Caco-2 (cell line): Measurements from ENCODE around the gene CBX7. TPM values are rescaled to one million over a fixed set of nuclear protein-coding genes. Genes with fewer than 3 reads are reported as not detected.

Source experiments
- BruUV-seq: library from RNA; stranded (reverse); fragments of 400-500 nt; replicated peaks from 2 replicates; lab custom pipeline; 2021; lab: Mats Ljungman, UMichigan
- CTCF ChIA-PET: fragments of 300-600 bp; sonication (Branson Sonifier 250); formaldehyde crosslinking; loops from one replicate; lab custom pipeline; 2022; ENCODE audit warnings: antibody characterized with exemption; lab: Charles Lee
- POLR2A ChIA-PET: fragments of 300-600 bp; sonication (Branson Sonifier 250); formaldehyde crosslinking; loops from one replicate; lab custom pipeline; 2022; ENCODE audit warnings: antibody characterized with exemption; lab: Charles Lee
- DNase-seq, 2 experiments: peaks; one replicate each; pipeline versions ENCODE4 v3.0.0 to v3.0.0-alpha.2; 2020 to 2022
- H3K27me3 ChIP-seq: replicated peaks from 2 replicates; pipeline ENCODE4 v1.6.0; 2011; ENCODE audit warnings: low read length; ENCODE audit not compliant: control insufficient read depth, insufficient read depth
- H3K36me3 ChIP-seq: 2 replicates; pipeline ENCODE4 v1.5.1; 2011; ENCODE audit warnings: low read length; ENCODE audit not compliant: control insufficient read depth, insufficient read depth
- H3K4me1 ChIP-seq: fragments of 250-450 bp; sonication (Bioruptor Pico); 2 replicates; pipeline ENCODE4 v1.5.1; 2020; ENCODE audit warnings: mild to moderate bottlenecking
- H3K4me3 ChIP-seq: 2 replicates; pipeline ENCODE4 v1.5.1; 2011; ENCODE audit warnings: low read depth, mild to moderate bottlenecking, control low read depth, low read length
- H3K9me3 ChIP-seq: fragments of 250-450 bp; sonication (Bioruptor Pico); 2 replicates; pipeline ENCODE4 v1.5.1; 2020; ENCODE audit warnings: mild to moderate bottlenecking, moderate library complexity
- H3K27ac Mint-ChIP-seq: one replicate; pipeline ENCODE4 v1.8.0; 2022; ENCODE audit warnings: mixed read lengths; ENCODE audit not compliant: unreplicated experiment
- H3K27me3 Mint-ChIP-seq: one replicate; pipeline ENCODE4 v1.8.0; 2022; ENCODE audit warnings: mixed read lengths; ENCODE audit not compliant: insufficient read depth, unreplicated experiment
- H3K36me3 Mint-ChIP-seq: one replicate; pipeline ENCODE4 v1.8.0; 2022; ENCODE audit warnings: mild to moderate bottlenecking, mixed read lengths; ENCODE audit not compliant: insufficient read depth, unreplicated experiment
- H3K4me1 Mint-ChIP-seq: one replicate; pipeline ENCODE4 v1.8.0; 2022; ENCODE audit warnings: low read depth, mixed read lengths; ENCODE audit not compliant: unreplicated experiment
- H3K4me3 Mint-ChIP-seq: one replicate; pipeline ENCODE4 v1.8.0; 2022; ENCODE audit warnings: mild to moderate bottlenecking, moderate library complexity, mixed read lengths; ENCODE audit not compliant: unreplicated experiment
- H3K9me3 Mint-ChIP-seq: one replicate; pipeline ENCODE4 v1.8.0; 2022; ENCODE audit warnings: mixed read lengths; ENCODE audit not compliant: unreplicated experiment
- CTCF ChIP-seq, 2 experiments: fragments of 200-600 bp in 1 of 2; IDR thresholded peaks; 1 replicate in 1 of 2; 2 replicates in 1 of 2; pipeline versions ENCODE4 v1.5.1 to v1.8.0; 2011 to 2022; ENCODE audit warnings: antibody characterized with exemption in 1 of 2, control low read depth in 1 of 2, inconsistent platforms in 1 of 2, low read depth in 1 of 2, low read length in 1 of 2, mild to moderate bottlenecking in 1 of 2, moderate library complexity in 1 of 2; ENCODE audit not compliant: insufficient read depth in 1 of 2, severe bottlenecking in 1 of 2, unreplicated experiment in 1 of 2
- intact Hi-C: fragments of 100-400 bp; cut with micrococcal nuclease; formaldehyde crosslinking; loops from one replicate; pipeline ENCODE4 v1.10.0; 2022; ENCODE audit not compliant: unreplicated experiment
- total RNA-seq: library from RNA; stranded (reverse); gene quantifications from 2 replicates; pipeline ENCODE4 v1.2.3, GENCODE V29; 2022

CBX7 gene
- total RNA-seq, 1 experiment from 2014 or later: 4.4 TPM

- Mint-ChIP-seq H3K36me3 (no peaks in the 10 kb centered on the region), H3K27ac (no peak overlapping the region), H3K4me3 (no peak overlapping the region), H3K9me3 (peaks cover 2% of the 10 kb centered on the region), H3K27me3 (no peaks in the 10 kb centered on the region), H3K4me1 (no peaks in the 10 kb centered on the region)
- BruUV-seq: no TSS peak
- H3K9me3 ChIP-seq: no peaks in the 10 kb centered on the region; the same call in 1 of the 2 replicates
- intact Hi-C loops: no loop called here
- H3K4me1 ChIP-seq: no peaks in the 10 kb centered on the region
- no peaks in the 10 kb centered on the region for H3K36me3 ChIP-seq
- CTCF ChIA-PET: no interaction called here
- POLR2A ChIA-PET: no interaction called here
- no peak for DNase-seq
- no peaks in the 10 kb centered on the region for H3K27me3 ChIP-seq
- no peak for TF ChIP-seq CTCF (IDR thresholded peaks at IDR 0.05; ENCODE audit: insufficient read depth in 1 of 2, low read depth in 1 of 2, low read length in 1 of 2, severe bottlenecking in 1 of 2, unreplicated experiment in 1 of 2)
- no peak overlapping the region for H3K4me3 ChIP-seq
Observed at GRCh38 chr22:39188809-39189208, 36.3 kb upstream of the CBX7 start.

DNA sequence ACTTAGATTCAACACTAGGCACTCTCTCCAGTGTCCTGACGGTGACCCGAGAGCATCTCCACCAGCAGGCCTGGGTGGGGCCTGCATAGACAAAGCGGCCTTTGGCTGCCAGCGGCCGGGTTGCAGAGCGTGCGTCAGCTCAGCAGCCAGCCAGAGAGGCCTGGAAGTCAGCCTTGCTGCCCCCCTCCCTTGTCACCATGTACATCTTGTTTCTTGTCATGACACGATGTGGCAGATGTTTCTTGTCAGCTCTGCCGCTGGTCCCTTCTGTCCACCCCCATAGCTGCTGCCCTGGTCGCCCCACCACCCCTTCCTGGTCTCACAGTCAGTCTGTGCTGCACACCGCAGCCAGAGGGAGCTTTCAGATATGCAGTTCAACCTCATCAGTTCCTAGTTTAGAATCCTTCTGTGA is 33.1 kb upstream of the CBX7 start:
- no peaks in the 10 kb centered on the region for H3K27me3 Mint-ChIP-seq
- ChIA-PET CTCF (no interaction called here), POLR2A (no interaction called here)
- H3K4me1 ChIP-seq: no peaks in the 10 kb centered on the region
- peaks cover 4% of the 10 kb centered on the region; the same call in 1 of the 2 replicates for H3K9me3 ChIP-seq
- H3K27ac Mint-ChIP-seq: no peak overlapping the region
- intact Hi-C loops: no loop called here
- H3K36me3 Mint-ChIP-seq: no peaks in the 10 kb centered on the region
- H3K36me3 ChIP-seq: no peaks in the 10 kb centered on the region
- no peak overlapping the region for H3K4me3 Mint-ChIP-seq
- DNase-seq: no peak
- H3K4me3 ChIP-seq: no peak overlapping the region
- H3K4me1 Mint-ChIP-seq: peaks cover 10% of the 10 kb centered on the region
- TF ChIP-seq CTCF (IDR thresholded peaks at IDR 0.05; ENCODE audit: insufficient read depth in 1 of 2, low read depth in 1 of 2, low read length in 1 of 2, severe bottlenecking in 1 of 2, unreplicated experiment in 1 of 2): no peak
- no peaks in the 10 kb centered on the region for H3K27me3 ChIP-seq
- H3K9me3 Mint-ChIP-seq: peaks cover 11% of the 10 kb centered on the region
- BruUV-seq: no TSS peak

DNA sequence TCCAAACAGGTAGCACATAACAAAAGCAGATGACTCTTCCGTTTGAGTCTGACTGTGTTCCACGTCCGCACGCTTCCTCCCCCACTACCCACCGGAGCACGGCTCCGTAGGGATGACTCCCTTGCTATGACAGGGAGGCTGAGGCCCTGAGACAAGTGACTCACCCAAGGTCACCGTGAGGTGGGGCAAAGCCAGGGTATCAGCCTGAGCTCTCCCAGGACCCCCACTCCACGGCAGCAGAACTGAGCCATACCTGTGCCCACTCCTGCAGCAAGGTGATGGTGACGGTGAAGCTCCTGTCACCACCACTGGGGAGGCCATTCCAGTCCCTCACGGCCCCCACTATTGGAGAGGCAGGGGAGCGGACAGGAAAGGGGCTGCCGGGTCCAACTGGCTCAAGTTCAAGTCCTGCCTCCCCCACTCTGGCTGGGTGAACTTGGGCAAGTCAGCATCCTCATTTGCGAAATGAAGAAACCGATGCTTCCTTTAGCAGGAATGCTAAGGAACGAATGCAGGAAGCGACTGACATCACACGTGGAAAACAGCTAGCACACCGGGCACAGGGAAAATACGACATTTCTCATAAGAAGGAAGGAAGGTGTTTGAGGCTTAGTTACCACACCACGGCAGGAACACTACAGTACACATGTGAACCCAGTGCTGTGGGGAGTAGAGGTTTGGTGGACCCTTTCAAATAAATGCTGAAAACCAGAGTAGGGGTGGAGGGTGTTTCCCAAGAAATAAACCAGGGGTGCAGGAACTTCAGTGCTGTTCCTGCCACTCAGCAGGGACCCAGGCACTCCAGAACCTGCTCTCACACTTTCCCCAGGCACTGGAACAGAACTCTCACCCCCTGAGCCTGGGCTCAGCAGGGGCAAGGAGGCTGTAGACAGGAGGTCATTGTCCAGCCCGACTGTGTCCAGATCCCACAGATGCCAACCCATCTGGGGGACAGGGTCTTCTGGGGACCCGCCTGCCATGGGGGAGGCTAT is 32.4 kb upstream of the CBX7 start:
- Histone ChIP-seq H3K4me3 (no peak overlapping the region), H3K4me1 (no peaks in the 10 kb centered on the region), H3K9me3 (peaks cover 4% of the 10 kb centered on the region; the same call in 1 of the 2 replicates), H3K36me3 (no peaks in the 10 kb centered on the region), H3K27me3 (no peaks in the 10 kb centered on the region)
- intact Hi-C loops: no loop called here
- no peak for DNase-seq
- CTCF ChIA-PET: no interaction called here
- Mint-ChIP-seq H3K36me3 (no peaks in the 10 kb centered on the region), H3K4me3 (no peak overlapping the region), H3K27ac (no peak overlapping the region), H3K4me1 (peaks cover 10% of the 10 kb centered on the region), H3K27me3 (no peaks in the 10 kb centered on the region), H3K9me3 (peaks cover 11% of the 10 kb centered on the region)
- no peak for TF ChIP-seq CTCF (IDR thresholded peaks at IDR 0.05; ENCODE audit: insufficient read depth in 1 of 2, low read depth in 1 of 2, low read length in 1 of 2, severe bottlenecking in 1 of 2, unreplicated experiment in 1 of 2)
- POLR2A ChIA-PET: no interaction called here
- no TSS peak for BruUV-seq
